Loucy (cell line): ENCODE data around the gene FHOD1.

ENCODE experiments used
- H2AFZ ChIP-seq: fragments of 200-600 bp; sonication (generic); 2 replicates; pipeline ENCODE4 v1.6.0; 2016; ENCODE audit warnings: antibody characterized with exemption, mild to moderate bottlenecking, low read length, moderate library complexity
- H3F3A ChIP-seq: fragments of 200-600 bp; 2 replicates; pipeline ENCODE4 v1.6.0; 2016; ENCODE audit warnings: antibody characterized with exemption, low read depth, mild to moderate bottlenecking
- H3K27me3 ChIP-seq: fragments of 200-600 bp; sonication (generic); 2 replicates; pipeline ENCODE4 v1.6.1; 2014; ENCODE audit warnings: low read length, mild to moderate bottlenecking; ENCODE audit not compliant: insufficient read depth, poor library complexity, severe bottlenecking
- H3K36me3 ChIP-seq: fragments of 200-600 bp; sonication (generic); 2 replicates; pipeline ENCODE4 v1.6.1; 2016; ENCODE audit warnings: low read length; ENCODE audit not compliant: insufficient read depth
- H3K4me1 ChIP-seq: fragments of 200-600 bp; sonication (generic); 2 replicates; pipeline ENCODE4 v1.5.1; 2014; ENCODE audit warnings: low read length, mild to moderate bottlenecking; ENCODE audit not compliant: insufficient read depth, poor library complexity, severe bottlenecking
- H3K4me2 ChIP-seq: fragments of 200-600 bp; sonication (generic); 2 replicates; pipeline ENCODE4 v1.6.0; 2014; ENCODE audit warnings: antibody characterized with exemption, low read length, low read depth, mild to moderate bottlenecking; ENCODE audit not compliant: poor library complexity, severe bottlenecking
- H3K4me3 ChIP-seq: fragments of 200-600 bp; sonication (generic); 2 replicates; pipeline ENCODE4 v1.5.1; 2014; ENCODE audit warnings: low read length, mild to moderate bottlenecking, mixed read lengths; ENCODE audit not compliant: poor library complexity, severe bottlenecking
- H3K79me2 ChIP-seq: fragments of 200-600 bp; sonication (generic); 2 replicates; pipeline ENCODE4 v1.6.1; 2014; ENCODE audit warnings: low read length; ENCODE audit not compliant: insufficient read depth
- H3K9ac ChIP-seq: fragments of 200-600 bp; sonication (generic); 2 replicates; pipeline ENCODE4 v1.6.0; 2014; ENCODE audit warnings: mild to moderate bottlenecking, low read depth, low read length, moderate library complexity; ENCODE audit not compliant: poor library complexity, severe bottlenecking
- H3K9me2 ChIP-seq: fragments of 200-600 bp; sonication (generic); replicated peaks from 2 replicates; pipeline ENCODE4 v1.6.1; 2016; ENCODE audit warnings: low read depth, low read length, mixed read lengths
- H3K9me3 ChIP-seq: fragments of 200-600 bp; sonication (generic); 2 replicates; pipeline ENCODE4 v1.6.1; 2014; ENCODE audit warnings: mild to moderate bottlenecking, antibody characterized with exemption, low read length, low read depth; ENCODE audit not compliant: insufficient read depth
- H4K20me1 ChIP-seq: fragments of 200-600 bp; sonication (generic); 2 replicates; pipeline ENCODE4 v1.6.0; 2014; ENCODE audit warnings: antibody characterized with exemption, low read length, mild to moderate bottlenecking; ENCODE audit not compliant: insufficient read depth, poor library complexity, severe bottlenecking
- EZH2phosphoT487 ChIP-seq: fragments of 200-600 bp; IDR thresholded peaks from 2 replicates; pipeline ENCODE4 v1.6.1; 2018; ENCODE audit warnings: antibody characterized with exemption, mild to moderate bottlenecking, moderate library complexity, borderline replicate concordance
- TF ChIP-seq, protein P1 (sequence below): fragments of 200-600 bp; sonication (generic); conservative IDR thresholded peaks from 2 replicates; pipeline ENCODE4 v1.5.1; 2014; ENCODE audit warnings: mild to moderate bottlenecking, antibody characterized with exemption, low read length

Gene FHOD1

GRCh38 chr16:67256701-67257230 is 9.5 kb upstream of the FHOD1 start:
- Histone ChIP-seq H3K4me2 (no peak overlapping the region), H3K79me2 (no peaks in the 10 kb centered on the region), H3K4me1 (no peaks in the 10 kb centered on the region), H4K20me1 (no peaks in the 10 kb centered on the region), H3K9me2 (no peaks in the 10 kb centered on the region), H3K9me3 (no peaks in the 10 kb centered on the region), H2AFZ (no peak overlapping the region), H3K36me3 (no peaks in the 10 kb centered on the region), H3K9ac (no peak overlapping the region), H3K4me3 (no peak overlapping the region), H3K27me3 (no peaks in the 10 kb centered on the region), H3F3A (no peaks in the 10 kb centered on the region)
- no peak for TF ChIP-seq EZH2phosphoT487
- TF ChIP-seq, protein P1, sequence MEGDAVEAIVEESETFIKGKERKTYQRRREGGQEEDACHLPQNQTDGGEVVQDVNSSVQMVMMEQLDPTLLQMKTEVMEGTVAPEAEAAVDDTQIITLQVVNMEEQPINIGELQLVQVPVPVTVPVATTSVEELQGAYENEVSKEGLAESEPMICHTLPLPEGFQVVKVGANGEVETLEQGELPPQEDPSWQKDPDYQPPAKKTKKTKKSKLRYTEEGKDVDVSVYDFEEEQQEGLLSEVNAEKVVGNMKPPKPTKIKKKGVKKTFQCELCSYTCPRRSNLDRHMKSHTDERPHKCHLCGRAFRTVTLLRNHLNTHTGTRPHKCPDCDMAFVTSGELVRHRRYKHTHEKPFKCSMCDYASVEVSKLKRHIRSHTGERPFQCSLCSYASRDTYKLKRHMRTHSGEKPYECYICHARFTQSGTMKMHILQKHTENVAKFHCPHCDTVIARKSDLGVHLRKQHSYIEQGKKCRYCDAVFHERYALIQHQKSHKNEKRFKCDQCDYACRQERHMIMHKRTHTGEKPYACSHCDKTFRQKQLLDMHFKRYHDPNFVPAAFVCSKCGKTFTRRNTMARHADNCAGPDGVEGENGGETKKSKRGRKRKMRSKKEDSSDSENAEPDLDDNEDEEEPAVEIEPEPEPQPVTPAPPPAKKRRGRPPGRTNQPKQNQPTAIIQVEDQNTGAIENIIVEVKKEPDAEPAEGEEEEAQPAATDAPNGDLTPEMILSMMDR = no peak

DNA sequence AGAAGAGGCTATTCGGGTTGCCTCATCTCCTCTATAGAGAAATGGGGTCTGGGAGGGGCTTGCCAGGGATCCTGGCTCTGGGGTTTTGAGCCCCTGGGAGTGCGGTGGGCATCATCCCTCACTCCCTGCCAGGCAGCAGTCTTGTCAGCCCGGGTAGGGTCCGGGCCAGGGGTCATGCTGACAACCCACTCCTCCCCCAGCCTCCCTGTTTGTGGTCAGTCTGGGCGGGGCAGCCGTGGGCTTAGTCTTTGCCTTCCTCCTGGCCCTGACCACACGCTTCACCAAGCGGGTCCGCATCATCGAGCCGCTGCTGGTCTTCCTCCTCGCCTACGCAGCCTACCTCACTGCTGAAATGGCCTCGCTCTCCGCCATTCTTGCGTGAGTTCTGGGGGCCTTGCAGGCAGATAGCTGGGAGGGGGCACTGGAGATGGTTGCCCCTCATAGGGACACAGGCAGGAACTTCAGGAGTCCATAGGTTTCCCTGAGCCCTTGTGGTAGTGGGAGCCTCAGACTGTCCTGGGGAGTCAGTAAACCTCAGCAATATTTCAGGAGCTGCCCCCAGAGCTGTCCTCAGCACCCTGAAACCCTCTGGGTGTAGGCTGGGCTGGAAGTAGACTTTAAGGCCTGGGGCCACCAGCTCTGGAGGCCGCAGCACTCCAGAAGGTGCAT is 8.4 kb upstream of the FHOD1 start:
- Histone ChIP-seq H3K4me3 (no peak overlapping the region), H3K4me1 (no peaks in the 10 kb centered on the region), H4K20me1 (no peaks in the 10 kb centered on the region), H3K9me3 (no peaks in the 10 kb centered on the region), H3K4me2 (no peak overlapping the region), H3K27me3 (no peaks in the 10 kb centered on the region), H3K9ac (no peak overlapping the region), H3K36me3 (no peaks in the 10 kb centered on the region), H3K79me2 (no peaks in the 10 kb centered on the region), H3K9me2 (no peaks in the 10 kb centered on the region), H2AFZ (no peak overlapping the region), H3F3A (no peaks in the 10 kb centered on the region)
- TF ChIP-seq, protein P1 = no peak
- no peak for TF ChIP-seq EZH2phosphoT487

- peaks cover 4% of the 10 kb centered on the region for H3K4me1 ChIP-seq
These were observed 7.7 kb upstream of the FHOD1 start for GRCh38 chr16:67254801-67255552.

More at GRCh38 chr16:67254801-67255552, 7.7 kb upstream of the FHOD1 start:
- no peaks in the 10 kb centered on the region for H3K27me3 ChIP-seq
- H3K9me2 ChIP-seq = no peaks in the 10 kb centered on the region
- no peak overlapping the region for H3K9ac ChIP-seq
- no peaks in the 10 kb centered on the region for H3K36me3 ChIP-seq
- H3K79me2 ChIP-seq = no peaks in the 10 kb centered on the region
- TF ChIP-seq, protein P1 = no peak
- TF ChIP-seq EZH2phosphoT487 = no peak
- H3K4me3 ChIP-seq = no peak overlapping the region
- H2AFZ ChIP-seq = no peak overlapping the region
- no peaks in the 10 kb centered on the region for H3K9me3 ChIP-seq
- H3K4me2 ChIP-seq = no peak overlapping the region
- H3F3A ChIP-seq = no peaks in the 10 kb centered on the region
- no peaks in the 10 kb centered on the region for H4K20me1 ChIP-seq
